Omental fat pad (tissue), 4 donors: ENCODE results near the gene NAALADL2. TPM values are rescaled to one million over a fixed set of nuclear protein-coding genes. Genes with fewer than 3 reads are reported as not detected.

Experiments used
- ATAC-seq: fragments of 150-250 bp; one replicate; pipeline ENCODE4 v1.9.1; 2016; ENCODE audit warnings: mild to moderate bottlenecking, moderate library complexity; ENCODE audit not compliant: low FRiP score
- DNase-seq: peaks from one replicate; pipeline ENCODE4 v3.0.0-alpha.2; 2019; ENCODE audit warnings: low spot score
- total RNA-seq, 4 donors: library from RNA; depleted of rRNA; stranded (reverse); fragments of >200 nt; gene quantifications; one replicate each; pipeline ENCODE4 v1.1.0, GENCODE V29; 2016
- TF ChIP-seq, protein P1 (sequence below), 3 donors: fragments of 450-650 bp; IDR thresholded peaks; one replicate each; pipeline ENCODE4 v1.5.1; 2016 to 2017; ENCODE audit warnings: antibody characterized with exemption in 3 of 3, mild to moderate bottlenecking in 3 of 3, moderate library complexity in 2 of 3

The NAALADL2 gene
- total RNA-seq, 4 donors from 2014 or later = 6.5 to 15.1 (median 8.0) TPM

- DNase-seq = no peak
- TF ChIP-seq, protein P1, sequence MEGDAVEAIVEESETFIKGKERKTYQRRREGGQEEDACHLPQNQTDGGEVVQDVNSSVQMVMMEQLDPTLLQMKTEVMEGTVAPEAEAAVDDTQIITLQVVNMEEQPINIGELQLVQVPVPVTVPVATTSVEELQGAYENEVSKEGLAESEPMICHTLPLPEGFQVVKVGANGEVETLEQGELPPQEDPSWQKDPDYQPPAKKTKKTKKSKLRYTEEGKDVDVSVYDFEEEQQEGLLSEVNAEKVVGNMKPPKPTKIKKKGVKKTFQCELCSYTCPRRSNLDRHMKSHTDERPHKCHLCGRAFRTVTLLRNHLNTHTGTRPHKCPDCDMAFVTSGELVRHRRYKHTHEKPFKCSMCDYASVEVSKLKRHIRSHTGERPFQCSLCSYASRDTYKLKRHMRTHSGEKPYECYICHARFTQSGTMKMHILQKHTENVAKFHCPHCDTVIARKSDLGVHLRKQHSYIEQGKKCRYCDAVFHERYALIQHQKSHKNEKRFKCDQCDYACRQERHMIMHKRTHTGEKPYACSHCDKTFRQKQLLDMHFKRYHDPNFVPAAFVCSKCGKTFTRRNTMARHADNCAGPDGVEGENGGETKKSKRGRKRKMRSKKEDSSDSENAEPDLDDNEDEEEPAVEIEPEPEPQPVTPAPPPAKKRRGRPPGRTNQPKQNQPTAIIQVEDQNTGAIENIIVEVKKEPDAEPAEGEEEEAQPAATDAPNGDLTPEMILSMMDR (IDR thresholded peaks at IDR 0.05) = no peak
- ATAC-seq = no peak
Measured at GRCh38 chr3:175233957-175234940, 375.1 kb downstream of the NAALADL2 start.

DNA sequence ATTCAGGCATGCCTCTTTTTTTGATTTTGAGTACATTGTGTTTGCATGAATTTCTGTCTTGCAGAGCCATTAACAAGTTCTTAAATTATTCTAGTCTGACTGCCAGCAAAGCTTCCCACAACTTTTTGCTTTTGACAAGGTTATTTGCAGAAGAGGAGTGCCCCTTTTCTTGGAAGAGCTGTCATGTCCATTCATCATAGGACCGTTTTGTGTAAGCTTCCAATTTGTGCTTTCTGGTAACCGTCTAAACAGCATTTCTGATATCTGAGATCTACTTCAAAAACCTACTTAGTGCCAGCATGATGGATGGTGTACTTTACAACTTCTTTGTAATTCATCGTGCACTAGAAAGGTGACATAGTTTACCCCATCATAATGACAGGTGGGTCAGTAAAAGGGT lies 379.7 kb downstream of the NAALADL2 start:
- ATAC-seq = no peak
- TF ChIP-seq, protein P1 (IDR thresholded peaks at IDR 0.05) = no peak
- DNase-seq = no peak

- DNase-seq = no peak
- ATAC-seq = no peak
- TF ChIP-seq, protein P1 (IDR thresholded peaks at IDR 0.05) = no peak
Measured at GRCh38 chr3:175240921-175241320, 381.8 kb downstream of the NAALADL2 start.

DNA sequence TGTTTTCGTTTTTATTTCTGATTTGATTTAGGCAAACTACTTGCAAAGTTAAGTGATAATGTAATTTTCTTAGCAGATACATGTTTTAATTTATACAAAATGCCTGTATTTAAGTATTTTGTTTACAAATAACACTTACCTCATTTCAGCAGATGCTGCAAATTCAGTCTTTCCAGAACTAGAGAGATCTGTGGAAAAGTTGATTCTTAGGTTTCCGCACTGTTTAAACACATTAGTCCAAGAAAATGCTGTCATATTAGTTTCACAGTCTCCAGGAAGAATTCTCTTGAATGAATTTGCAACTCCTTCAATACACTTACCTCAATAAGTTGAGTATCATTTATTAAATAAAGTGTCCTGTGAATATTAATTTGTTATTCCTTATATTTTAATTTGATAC lies 383.1 kb downstream of the NAALADL2 start:
- ATAC-seq (no peak), DNase-seq (no peak)
- TF ChIP-seq, protein P1 (IDR thresholded peaks at IDR 0.05) = no peak

GRCh38 chr3:175246234-175246633 lies 387.1 kb downstream of the NAALADL2 start:
- TF ChIP-seq, protein P1 (IDR thresholded peaks at IDR 0.05) = no peak
- DNase-seq = no peak
- no peak for ATAC-seq

DNA sequence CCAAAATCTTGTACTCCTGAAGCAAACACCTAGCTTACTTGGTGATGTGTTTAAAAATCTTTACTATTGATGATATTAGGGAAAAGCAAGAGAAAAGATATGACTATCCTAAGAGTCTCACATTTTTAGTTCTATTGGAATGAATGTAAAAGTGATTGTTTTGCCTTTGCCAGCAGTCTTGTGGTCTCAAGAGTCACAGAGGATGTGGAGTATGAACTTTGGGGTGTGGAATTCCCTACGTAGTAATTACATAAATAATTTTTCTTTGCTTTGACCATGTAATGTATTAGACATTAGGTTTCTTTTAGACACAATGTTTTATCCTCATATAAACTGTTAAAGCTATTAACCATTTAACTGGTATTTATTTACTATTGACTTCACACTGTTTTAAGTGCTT lies 387.6 kb downstream of the NAALADL2 start:
- DNase-seq (no peak), ATAC-seq (no peak)
- TF ChIP-seq, protein P1 (IDR thresholded peaks at IDR 0.05) = no peak

- DNase-seq (no peak), ATAC-seq (no peak)
- TF ChIP-seq, protein P1 (IDR thresholded peaks at IDR 0.05) = no peak
Measured at GRCh38 chr3:175247629-175248028, 388.5 kb downstream of the NAALADL2 start.
